Upper lobe of right lung (tissue), 1 donor: Measurements from ENCODE around the gene DSE. TPM values are rescaled to one million over a fixed set of nuclear protein-coding genes. Genes with fewer than 3 reads are reported as not detected.

Experiments
- ATAC-seq: fragments of 200-7000 bp; cut with Tn5 transposase; one replicate; pipeline ENCODE4 v1.9.1; 2020; ENCODE audit warnings: mild to moderate bottlenecking, moderate library complexity
- DNase-seq: peaks from one replicate; pipeline ENCODE4 v3.0.0-alpha.2; 2020
- H3K27ac ChIP-seq: fragments of 200-600 bp; one replicate; pipeline ENCODE4 v1.8.0; 2022
- H3K27me3 ChIP-seq: fragments of 200-600 bp; one replicate; pipeline ENCODE4 v1.8.0; 2022; ENCODE audit warnings: mild to moderate bottlenecking
- H3K36me3 ChIP-seq: fragments of 200-600 bp; one replicate; pipeline ENCODE4 v1.8.0; 2022
- H3K4me1 ChIP-seq: fragments of 200-600 bp; one replicate; pipeline ENCODE4 v1.8.0; 2022
- H3K4me3 ChIP-seq: fragments of 200-600 bp; one replicate; pipeline ENCODE4 v1.8.0; 2022; ENCODE audit warnings: mild to moderate bottlenecking
- H3K9me3 ChIP-seq: fragments of 200-600 bp; one replicate; pipeline ENCODE4 v1.8.0; 2022
- intact Hi-C: fragments of 100-400 bp; cut with DNase I; formaldehyde crosslinking; loops from one replicate; pipeline ENCODE4 v1.11.0; 2022
- total RNA-seq: library from RNA; stranded (reverse); fragmentation: NEBNext Ultra II Directional; extraction: Animal tissue kit (Norgen Biotek cat#: 25700); gene quantifications from one replicate; pipeline ENCODE4 v1.2.1, GENCODE V29; 2021
- TF ChIP-seq, protein P1 (sequence below): fragments of 200-600 bp; IDR thresholded peaks from one replicate; pipeline ENCODE4 v1.8.0; 2022; ENCODE audit warnings: antibody characterized with exemption
- donor health status: DM: no; HTN: yes; CAD: no; lungs with severe emphysema.

The DSE gene
- total RNA-seq, 1 donor from 2014 or later: 47.6 TPM

DNA sequence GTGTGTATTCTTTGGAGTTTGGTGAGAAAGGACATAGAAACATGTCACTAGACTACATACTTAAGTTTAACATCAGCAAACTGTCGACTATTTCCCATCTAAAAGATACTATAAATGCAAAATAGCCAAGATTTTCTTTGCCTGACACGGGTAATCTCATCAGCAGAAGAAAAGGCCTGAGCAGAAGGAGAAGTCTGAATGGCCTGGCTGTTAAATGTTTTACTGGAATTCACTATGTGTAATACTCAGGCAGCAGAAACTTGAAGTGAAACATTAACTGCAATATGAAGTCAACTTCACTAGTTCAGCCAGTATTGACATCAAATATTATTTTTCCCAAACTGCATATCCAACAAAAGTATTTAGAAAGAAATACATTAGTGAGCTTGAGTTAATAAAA, 6.4 kb upstream of the DSE start:
- intact Hi-C loops: no loop called here
- TF ChIP-seq, protein P1, sequence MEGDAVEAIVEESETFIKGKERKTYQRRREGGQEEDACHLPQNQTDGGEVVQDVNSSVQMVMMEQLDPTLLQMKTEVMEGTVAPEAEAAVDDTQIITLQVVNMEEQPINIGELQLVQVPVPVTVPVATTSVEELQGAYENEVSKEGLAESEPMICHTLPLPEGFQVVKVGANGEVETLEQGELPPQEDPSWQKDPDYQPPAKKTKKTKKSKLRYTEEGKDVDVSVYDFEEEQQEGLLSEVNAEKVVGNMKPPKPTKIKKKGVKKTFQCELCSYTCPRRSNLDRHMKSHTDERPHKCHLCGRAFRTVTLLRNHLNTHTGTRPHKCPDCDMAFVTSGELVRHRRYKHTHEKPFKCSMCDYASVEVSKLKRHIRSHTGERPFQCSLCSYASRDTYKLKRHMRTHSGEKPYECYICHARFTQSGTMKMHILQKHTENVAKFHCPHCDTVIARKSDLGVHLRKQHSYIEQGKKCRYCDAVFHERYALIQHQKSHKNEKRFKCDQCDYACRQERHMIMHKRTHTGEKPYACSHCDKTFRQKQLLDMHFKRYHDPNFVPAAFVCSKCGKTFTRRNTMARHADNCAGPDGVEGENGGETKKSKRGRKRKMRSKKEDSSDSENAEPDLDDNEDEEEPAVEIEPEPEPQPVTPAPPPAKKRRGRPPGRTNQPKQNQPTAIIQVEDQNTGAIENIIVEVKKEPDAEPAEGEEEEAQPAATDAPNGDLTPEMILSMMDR: no peak
- Histone ChIP-seq H3K9me3 (no peaks in the 10 kb centered on the region), H3K27ac (no peak overlapping the region), H3K4me1 (peaks cover 5% of the 10 kb centered on the region), H3K27me3 (no peaks in the 10 kb centered on the region), H3K36me3 (no peaks in the 10 kb centered on the region), H3K4me3 (no peak overlapping the region)
- no peak for ATAC-seq
- DNase-seq: no peak

DNA sequence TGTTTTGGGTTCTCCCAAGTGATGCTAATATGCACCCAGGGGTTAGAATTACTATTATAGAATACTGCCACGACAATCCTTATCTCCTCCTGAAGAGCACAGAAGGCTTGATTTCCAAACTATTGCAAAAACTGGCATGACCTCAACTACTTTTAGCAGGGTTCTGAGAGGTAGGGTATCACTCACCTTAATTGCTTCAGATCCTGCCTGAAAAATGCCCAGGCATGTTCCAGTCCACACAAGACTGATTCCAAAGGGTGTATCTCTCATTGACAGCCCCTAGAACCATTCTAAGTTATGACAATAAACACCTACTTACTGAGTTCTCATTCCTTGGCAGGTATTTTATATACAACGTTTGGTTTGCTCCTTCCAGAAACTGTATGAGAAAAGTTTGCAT, 5.0 kb upstream of the DSE start:
- intact Hi-C loops: no loop called here
- no peak for DNase-seq

DNA sequence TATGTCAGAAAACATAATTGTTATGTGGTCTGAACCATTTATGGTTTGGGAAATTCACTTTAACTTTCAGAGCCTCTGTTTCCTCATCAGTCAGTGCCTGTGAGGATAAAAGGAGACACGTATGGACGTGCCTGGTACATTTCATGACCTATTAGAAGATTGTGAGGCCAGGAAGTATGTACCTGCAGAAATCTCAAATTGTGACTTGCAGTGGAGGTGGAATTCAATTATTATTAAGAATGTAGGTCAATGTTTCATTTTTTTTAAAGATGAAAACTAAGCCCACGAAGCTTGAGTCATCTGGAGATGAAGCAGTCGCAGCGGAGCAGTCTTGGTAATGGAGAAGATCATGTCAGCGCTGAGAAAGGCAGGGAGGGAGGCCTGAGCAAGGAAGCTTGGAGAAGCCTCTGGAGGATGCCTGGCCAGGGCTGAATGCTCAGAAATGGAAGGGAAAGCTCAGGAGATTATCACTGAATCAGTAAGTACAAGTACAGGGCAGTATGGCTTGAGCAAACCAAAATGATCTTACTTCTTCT, 3.9 kb upstream of the DSE start:
- TF ChIP-seq, protein P1: no peak
- Histone ChIP-seq H3K9me3 (no peaks in the 10 kb centered on the region), H3K36me3 (no peaks in the 10 kb centered on the region), H3K4me1 (peaks cover 6% of the 10 kb centered on the region), H3K4me3 (no peak overlapping the region), H3K27me3 (no peaks in the 10 kb centered on the region), H3K27ac (no peak overlapping the region)
- intact Hi-C loops: no loop called here
- DNase-seq (no peak), ATAC-seq (no peak)

More for the DNA sequence above, 5.0 kb upstream of the DSE start:
- TF ChIP-seq, protein P1: no peak
- Histone ChIP-seq H3K36me3 (no peaks in the 10 kb centered on the region), H3K4me1 (peaks cover 5% of the 10 kb centered on the region), H3K4me3 (no peak overlapping the region), H3K9me3 (no peaks in the 10 kb centered on the region), H3K27ac (no peak overlapping the region), H3K27me3 (no peaks in the 10 kb centered on the region)
- no peak for ATAC-seq

DNA sequence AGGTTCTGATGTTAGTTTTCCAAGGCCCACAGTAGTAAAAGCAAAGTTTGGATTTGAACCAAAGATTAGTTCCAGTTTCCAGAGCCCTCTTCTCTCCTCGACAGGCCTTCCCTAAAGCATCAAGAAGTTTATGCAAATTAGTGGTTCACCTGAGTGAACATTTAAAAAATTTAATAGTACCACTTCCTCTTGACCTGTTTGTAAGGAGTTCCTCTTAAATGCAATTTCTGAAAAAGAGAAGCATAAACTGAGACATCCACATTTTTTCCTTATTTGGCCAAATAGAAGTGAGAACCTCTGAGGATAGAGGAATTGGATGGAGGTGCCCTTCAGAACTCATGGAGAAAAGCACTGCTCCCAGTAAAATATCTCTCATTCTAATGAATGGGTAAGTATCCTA, 1.2 kb upstream of the DSE start:
- ATAC-seq (no peak), DNase-seq (no peak)
- H3K4me3 ChIP-seq: peak overlapping the region; percentile 79
- H3K36me3 ChIP-seq: no peaks in the 10 kb centered on the region
- peaks cover 3% of the 10 kb centered on the region for H3K4me1 ChIP-seq
- TF ChIP-seq, protein P1: no peak
- no peaks in the 10 kb centered on the region for H3K27me3 ChIP-seq
- H3K9me3 ChIP-seq: no peaks in the 10 kb centered on the region
- intact Hi-C loops: no loop called here
- H3K27ac ChIP-seq: peak overlapping the region; percentile 89

DNA sequence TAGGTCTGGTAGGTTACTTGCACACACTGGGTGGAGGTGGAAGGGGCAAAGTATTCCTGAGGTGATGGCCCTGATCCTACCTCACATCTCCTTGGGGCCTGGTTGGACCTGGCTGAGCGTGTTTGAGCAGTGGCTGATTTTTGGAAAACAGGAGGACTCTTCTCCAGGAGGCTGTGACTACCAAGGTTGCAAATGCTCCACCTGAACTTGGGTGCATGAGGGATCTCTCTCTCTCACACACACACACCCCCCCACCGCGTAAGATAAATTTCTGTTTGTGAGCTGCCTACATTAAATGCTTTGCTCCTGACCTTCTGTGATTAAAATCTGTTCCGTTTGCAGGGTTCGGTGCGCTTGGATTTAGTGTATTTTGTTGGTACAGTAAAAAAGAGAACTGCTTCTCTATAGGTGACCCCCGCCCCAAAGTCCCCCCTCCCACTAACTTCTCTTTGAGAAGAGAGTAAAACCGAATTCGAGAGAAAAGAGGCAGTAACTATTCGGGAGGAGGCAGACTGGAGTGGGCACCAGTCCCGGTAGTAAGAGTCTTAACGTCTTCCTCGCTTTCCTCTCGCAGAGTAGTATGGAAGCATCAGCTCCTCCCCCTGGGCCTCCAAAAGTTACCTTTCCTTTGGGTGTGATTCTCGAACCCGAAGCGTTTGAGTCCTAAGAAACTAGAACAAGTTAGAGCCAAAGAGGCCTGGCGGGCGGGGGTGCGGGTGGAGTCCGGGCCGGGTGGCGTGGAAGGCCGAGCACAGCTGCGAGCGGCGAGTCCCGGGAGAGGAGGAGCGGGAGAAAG, 585 bp upstream of the DSE start:
- TF ChIP-seq, protein P1: no peak
- Histone ChIP-seq H3K36me3 (no peaks in the 10 kb centered on the region), H3K4me1 (peaks cover 3% of the 10 kb centered on the region), H3K9me3 (no peaks in the 10 kb centered on the region), H3K4me3 (peak overlapping the region; percentile 79), H3K27ac (peak overlapping the region; percentile 89), H3K27me3 (no peaks in the 10 kb centered on the region)
- DNase-seq (no peak), ATAC-seq (no peak)
- intact Hi-C loops: no loop called here
